DOHH2 (cell line): ENCODE results near the gene SENP6.
"Not testable (repeated sequence)": the region's sequence is repeated elsewhere in the genome, so short reads cannot be mapped to it uniquely, and the experiment has no call there.

Experiments
- EZH2phosphoT487 ChIP-seq: fragments of 200-600 bp; sonication (generic); IDR thresholded peaks from 2 replicates; pipeline ENCODE4 v1.6.1; 2017; ENCODE audit warnings: borderline replicate concordance, mild to moderate bottlenecking, antibody characterized with exemption, low read length, moderate library complexity, mixed read lengths
- TF ChIP-seq, protein P1 (sequence below): fragments of 200-600 bp; sonication (generic); IDR thresholded peaks from one replicate; pipeline ENCODE4 v1.5.1; 2014; ENCODE audit warnings: antibody characterized with exemption, mild to moderate bottlenecking, low read depth, low read length; ENCODE audit not compliant: poor library complexity, severe bottlenecking

DNA sequence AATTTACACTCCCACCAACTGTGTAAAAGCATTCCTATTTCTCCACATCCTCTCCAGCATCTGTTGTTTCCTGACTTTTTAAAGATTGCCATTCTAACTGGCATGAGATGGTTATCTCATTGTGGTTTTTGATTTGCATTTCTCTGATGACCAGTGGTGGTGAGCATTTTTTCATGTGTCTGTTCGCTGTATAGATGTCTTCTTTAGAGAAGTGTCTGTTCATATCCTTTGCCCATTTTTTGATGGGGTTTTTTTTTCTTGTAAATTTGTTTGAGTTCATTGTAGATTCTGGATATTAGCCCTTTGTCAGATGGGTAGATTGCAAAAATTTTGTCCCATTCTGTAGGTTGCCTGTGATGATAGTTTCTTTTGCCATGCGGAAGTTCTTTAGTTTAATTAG lies 81.3 kb downstream of the SENP6 start:
- not testable (repeated sequence) for TF ChIP-seq EZH2phosphoT487
- TF ChIP-seq, protein P1, sequence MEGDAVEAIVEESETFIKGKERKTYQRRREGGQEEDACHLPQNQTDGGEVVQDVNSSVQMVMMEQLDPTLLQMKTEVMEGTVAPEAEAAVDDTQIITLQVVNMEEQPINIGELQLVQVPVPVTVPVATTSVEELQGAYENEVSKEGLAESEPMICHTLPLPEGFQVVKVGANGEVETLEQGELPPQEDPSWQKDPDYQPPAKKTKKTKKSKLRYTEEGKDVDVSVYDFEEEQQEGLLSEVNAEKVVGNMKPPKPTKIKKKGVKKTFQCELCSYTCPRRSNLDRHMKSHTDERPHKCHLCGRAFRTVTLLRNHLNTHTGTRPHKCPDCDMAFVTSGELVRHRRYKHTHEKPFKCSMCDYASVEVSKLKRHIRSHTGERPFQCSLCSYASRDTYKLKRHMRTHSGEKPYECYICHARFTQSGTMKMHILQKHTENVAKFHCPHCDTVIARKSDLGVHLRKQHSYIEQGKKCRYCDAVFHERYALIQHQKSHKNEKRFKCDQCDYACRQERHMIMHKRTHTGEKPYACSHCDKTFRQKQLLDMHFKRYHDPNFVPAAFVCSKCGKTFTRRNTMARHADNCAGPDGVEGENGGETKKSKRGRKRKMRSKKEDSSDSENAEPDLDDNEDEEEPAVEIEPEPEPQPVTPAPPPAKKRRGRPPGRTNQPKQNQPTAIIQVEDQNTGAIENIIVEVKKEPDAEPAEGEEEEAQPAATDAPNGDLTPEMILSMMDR, result not testable (repeated sequence)
